A673 (cell line): ENCODE data around the gene SPACA5B. TPM values are rescaled to one million over a fixed set of nuclear protein-coding genes. Genes with fewer than 3 reads are reported as not detected.

Source experiments
- total RNA-seq: library from RNA; stranded (reverse); gene quantifications from 2 replicates; pipeline ENCODE4 v1.2.3, GENCODE V29; 2021

SPACA5B gene
- total RNA-seq, 1 experiment from 2014 or later = not detected

Other genes with a start within 250 kb of the SPACA5B start
- gene ZNF182, start 126.6 kb upstream of the SPACA5B start, total RNA-seq = 6.4 and 6.5 TPM in 2 replicates
- gene SPACA5, start 123.6 kb upstream of the SPACA5B start, total RNA-seq = not detected in 2 replicates
- 0.31 and 1.6 TPM in 2 replicates for gene ZNF630, start 59.0 kb upstream of the SPACA5B start, total RNA-seq
- gene SSX5, start 66.2 kb downstream of the SPACA5B start, total RNA-seq = not detected in 2 replicates
- not detected in 2 replicates for gene SSX1, start 124.8 kb downstream of the SPACA5B start, total RNA-seq
- gene SSX3, start 226.1 kb downstream of the SPACA5B start, total RNA-seq = 0.81 and 1.2 TPM in 2 replicates